GM12878 (cell line): ENCODE results near the gene DCAF6.
"Not testable (repeated sequence)": the region's sequence is repeated elsewhere in the genome, so short reads cannot be mapped to it uniquely, and the experiment has no call there.

Experiments used
- CBFB ChIP-seq: IDR thresholded peaks from 2 replicates; pipeline ENCODE4 v1.6.1; 2016; ENCODE audit warnings: antibody characterized with exemption, low read depth
- NR2F1 ChIP-seq: fragments of 450-650 bp; conservative IDR thresholded peaks from 2 replicates; pipeline ENCODE4 v1.6.1; 2017; ENCODE audit warnings: mild to moderate bottlenecking
- POLR2A ChIP-seq: IDR thresholded peaks from 2 replicates; pipeline ENCODE4 v1.6.1; 2011; ENCODE audit warnings: low read depth, mild to moderate bottlenecking, low read length
- RAD21 ChIP-seq: IDR thresholded peaks from 2 replicates; pipeline ENCODE4 v1.6.1; 2011; ENCODE audit warnings: mild to moderate bottlenecking, low read depth, low read length, moderate library complexity; ENCODE audit not compliant: insufficient read depth
- SIN3A ChIP-seq: IDR thresholded peaks from 2 replicates; pipeline ENCODE4 v1.6.1; 2012; ENCODE audit warnings: low read depth, low read length, improper control_type of control experiment
- SREBF2 ChIP-seq: IDR thresholded peaks from 2 replicates; pipeline ENCODE4 v1.6.1; 2012; ENCODE audit warnings: mild to moderate bottlenecking, low read length
- TF ChIP-seq, protein P1 (sequence below), 3 experiments: IDR thresholded peaks in 2 of 3; conservative IDR thresholded peaks in 1 of 3; 2 replicates each; pipeline ENCODE4 v1.5.1; 2011; ENCODE audit warnings: low read depth in 3 of 3, low read length in 3 of 3, mild to moderate bottlenecking in 3 of 3, control low read depth in 2 of 3, moderate library complexity in 2 of 3, inconsistent platforms in 1 of 3, mixed read lengths in 1 of 3; ENCODE audit not compliant: control insufficient read depth in 2 of 3, insufficient read depth in 1 of 3; ENCODE audit errors: extremely low read depth in 1 of 3

DNA sequence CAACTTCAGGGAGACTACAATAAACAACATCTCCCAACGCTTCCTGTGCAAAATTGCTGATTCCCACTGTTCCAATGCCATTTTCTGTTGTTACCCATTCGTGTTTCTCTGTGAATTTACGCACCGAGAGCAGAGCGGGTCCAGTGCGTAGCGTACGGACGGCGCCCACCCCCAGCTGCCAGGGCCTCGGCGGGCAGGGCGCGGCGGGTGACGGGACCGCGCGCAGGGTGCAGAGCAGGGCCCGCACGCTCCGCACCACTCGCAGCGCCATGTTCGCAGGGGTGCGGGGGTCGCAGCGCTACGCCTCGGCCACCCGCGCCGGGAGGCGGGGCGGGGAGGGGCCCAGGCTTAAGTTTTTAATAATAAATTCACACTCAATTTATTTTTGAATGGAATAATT lies 119.7 kb downstream of the DCAF6 start:
- not testable (repeated sequence) for TF ChIP-seq POLR2A, NR2F1, CBFB, SIN3A, RAD21, SREBF2
- TF ChIP-seq, protein P1, sequence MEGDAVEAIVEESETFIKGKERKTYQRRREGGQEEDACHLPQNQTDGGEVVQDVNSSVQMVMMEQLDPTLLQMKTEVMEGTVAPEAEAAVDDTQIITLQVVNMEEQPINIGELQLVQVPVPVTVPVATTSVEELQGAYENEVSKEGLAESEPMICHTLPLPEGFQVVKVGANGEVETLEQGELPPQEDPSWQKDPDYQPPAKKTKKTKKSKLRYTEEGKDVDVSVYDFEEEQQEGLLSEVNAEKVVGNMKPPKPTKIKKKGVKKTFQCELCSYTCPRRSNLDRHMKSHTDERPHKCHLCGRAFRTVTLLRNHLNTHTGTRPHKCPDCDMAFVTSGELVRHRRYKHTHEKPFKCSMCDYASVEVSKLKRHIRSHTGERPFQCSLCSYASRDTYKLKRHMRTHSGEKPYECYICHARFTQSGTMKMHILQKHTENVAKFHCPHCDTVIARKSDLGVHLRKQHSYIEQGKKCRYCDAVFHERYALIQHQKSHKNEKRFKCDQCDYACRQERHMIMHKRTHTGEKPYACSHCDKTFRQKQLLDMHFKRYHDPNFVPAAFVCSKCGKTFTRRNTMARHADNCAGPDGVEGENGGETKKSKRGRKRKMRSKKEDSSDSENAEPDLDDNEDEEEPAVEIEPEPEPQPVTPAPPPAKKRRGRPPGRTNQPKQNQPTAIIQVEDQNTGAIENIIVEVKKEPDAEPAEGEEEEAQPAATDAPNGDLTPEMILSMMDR (IDR thresholded peaks at IDR 0.05 in 2 of 3, conservative IDR thresholded peaks at IDR 0.05 in 1 of 3; ENCODE audit: control insufficient read depth in 2 of 3, extremely low read depth in 1 of 3, insufficient read depth in 1 of 3, low read depth in 3 of 3, low read length in 3 of 3) = not testable (repeated sequence)
